ENCODE results near the gene BRIX1. TPM values are rescaled to one million over a fixed set of nuclear protein-coding genes. Genes with fewer than 3 reads are reported as not detected.

Gene BRIX1
- total and polyA plus RNA-seq, 12 donors = 10.6 to 55.3 (median 20.1) TPM

DNA sequence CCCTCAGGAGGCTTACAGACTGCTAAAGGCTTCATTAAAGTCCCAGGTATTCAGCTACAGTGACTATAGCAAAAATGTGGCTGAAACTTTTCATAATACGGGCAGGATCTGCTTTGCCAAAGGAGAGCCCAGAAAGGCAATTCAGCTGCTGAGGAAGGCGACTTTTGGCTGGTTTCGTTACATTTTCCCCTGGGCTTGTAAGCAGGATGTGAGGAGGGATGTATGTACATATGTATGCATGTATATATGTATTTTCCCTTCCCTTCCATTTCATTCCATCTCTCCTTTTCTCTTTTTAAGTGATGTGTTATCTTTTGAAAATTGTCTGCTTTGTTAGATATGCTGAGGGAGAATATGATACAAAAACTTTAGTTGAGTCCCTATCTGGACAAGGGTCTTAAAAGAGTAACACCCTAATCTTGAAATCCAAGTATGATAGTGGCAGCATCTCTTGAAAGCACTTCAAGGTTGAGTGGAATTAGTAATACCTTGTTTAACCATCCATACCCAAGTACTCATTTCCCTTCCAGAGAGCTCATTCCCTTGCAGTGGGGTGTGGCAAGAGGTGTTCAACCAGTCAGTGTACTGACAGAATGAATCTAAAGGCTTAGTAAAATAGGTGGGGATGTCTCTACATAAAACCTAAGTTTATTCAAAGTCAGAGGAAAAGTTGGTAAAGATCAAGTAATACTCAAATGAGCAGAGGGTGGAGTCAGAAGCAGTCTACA is 29.0 kb upstream of the BRIX1 start:
- Histone ChIP-seq H3K27me3 (no peaks in the 10 kb centered on the region), H3K4me1 (replicated peaks in 1 of 2) (peaks cover 3 to 12% of the 10 kb centered on the region in 2 donors), H3K4me3 (no peak overlapping the region), H3K36me3 (replicated peaks in 1 of 2) (no peaks in the 10 kb centered on the region), H3K27ac (no peak overlapping the region), H3K9me3 (replicated peaks in 1 of 3) (no peaks in the 10 kb centered on the region)
- intact Hi-C loops (cut with DNase I) = no loop called here
- no peak for TF ChIP-seq POLR2A (IDR thresholded peaks at IDR 0.05)
- 88 to 93% (median 92%) methylated on average over 3 of the region's 3 CpGs for WGBS, 4 donors
- DNase-seq = no peak

DNA sequence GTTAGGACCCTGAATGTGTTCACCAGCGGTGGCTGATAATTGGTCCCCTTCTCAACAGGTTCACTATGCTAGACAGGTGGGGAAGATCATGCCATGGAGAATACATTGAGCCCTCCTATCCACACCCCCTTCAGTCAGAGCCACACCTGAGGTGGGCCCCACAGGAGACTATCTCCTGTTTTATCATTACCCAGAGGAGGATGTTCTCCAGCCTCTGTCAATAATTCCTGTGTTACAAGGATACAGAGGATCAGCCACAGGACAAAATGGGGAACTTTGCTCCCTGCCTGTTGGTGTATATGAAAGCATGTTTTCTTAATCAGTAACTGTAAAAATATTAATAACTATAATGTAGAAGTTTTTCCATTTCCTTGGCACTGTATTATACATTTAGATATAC is 26.1 kb upstream of the BRIX1 start:
- no peak for DNase-seq

DNA sequence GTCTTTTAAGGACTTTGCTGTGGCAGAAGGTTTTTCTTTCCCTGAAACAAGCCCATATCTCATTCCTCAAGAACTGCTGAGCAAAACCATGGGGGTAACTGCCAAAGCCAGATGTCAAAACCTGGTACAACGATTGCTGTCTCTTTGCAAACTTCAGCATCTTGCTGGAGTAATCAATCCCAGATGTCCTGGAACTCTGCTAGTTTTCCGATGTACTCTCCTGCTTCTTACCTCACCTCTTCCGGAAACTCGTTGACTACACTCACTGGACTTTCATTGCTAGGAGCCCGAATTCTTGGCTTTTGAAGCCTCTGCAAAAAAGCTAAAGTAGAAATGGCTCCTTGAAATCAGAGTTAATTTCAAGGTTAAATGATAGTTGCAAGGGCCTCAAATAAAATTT is 23.5 kb upstream of the BRIX1 start:
- Histone ChIP-seq H3K9me3 (replicated peaks in 1 of 3) (no peaks in the 10 kb centered on the region), H3K4me1 (replicated peaks in 1 of 2) (peaks cover 7 to 12% of the 10 kb centered on the region in 2 donors), H3K36me3 (replicated peaks in 1 of 2) (no peaks in the 10 kb centered on the region), H3K4me3 (no peak overlapping the region), H3K27me3 (no peaks in the 10 kb centered on the region), H3K27ac (no peak overlapping the region)
- DNase-seq = no peak
- TF ChIP-seq, protein P1, sequence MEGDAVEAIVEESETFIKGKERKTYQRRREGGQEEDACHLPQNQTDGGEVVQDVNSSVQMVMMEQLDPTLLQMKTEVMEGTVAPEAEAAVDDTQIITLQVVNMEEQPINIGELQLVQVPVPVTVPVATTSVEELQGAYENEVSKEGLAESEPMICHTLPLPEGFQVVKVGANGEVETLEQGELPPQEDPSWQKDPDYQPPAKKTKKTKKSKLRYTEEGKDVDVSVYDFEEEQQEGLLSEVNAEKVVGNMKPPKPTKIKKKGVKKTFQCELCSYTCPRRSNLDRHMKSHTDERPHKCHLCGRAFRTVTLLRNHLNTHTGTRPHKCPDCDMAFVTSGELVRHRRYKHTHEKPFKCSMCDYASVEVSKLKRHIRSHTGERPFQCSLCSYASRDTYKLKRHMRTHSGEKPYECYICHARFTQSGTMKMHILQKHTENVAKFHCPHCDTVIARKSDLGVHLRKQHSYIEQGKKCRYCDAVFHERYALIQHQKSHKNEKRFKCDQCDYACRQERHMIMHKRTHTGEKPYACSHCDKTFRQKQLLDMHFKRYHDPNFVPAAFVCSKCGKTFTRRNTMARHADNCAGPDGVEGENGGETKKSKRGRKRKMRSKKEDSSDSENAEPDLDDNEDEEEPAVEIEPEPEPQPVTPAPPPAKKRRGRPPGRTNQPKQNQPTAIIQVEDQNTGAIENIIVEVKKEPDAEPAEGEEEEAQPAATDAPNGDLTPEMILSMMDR (IDR thresholded peaks at IDR 0.05) = no peak
- no peak for TF ChIP-seq POLR2A (IDR thresholded peaks at IDR 0.05)
- intact Hi-C loops (cut with DNase I) = loop anchor here (10.0 kb wide), 1 partner anchor 407 kb away; no protein-coding TSS in a partner anchor
- 62 to 67% (median 66%) methylated on average over 5 of the region's 5 CpGs for WGBS, 4 donors

More for the DNA sequence above, 26.1 kb upstream of the BRIX1 start:
- TF ChIP-seq, protein P1 (IDR thresholded peaks at IDR 0.05) = no peak
- TF ChIP-seq POLR2A (IDR thresholded peaks at IDR 0.05) = no peak
- H3K27me3 ChIP-seq = no peaks in the 10 kb centered on the region
- intact Hi-C loops (cut with DNase I) = no loop called here
- no peaks in the 10 kb centered on the region for H3K9me3 ChIP-seq (replicated peaks in 1 of 3)
- peaks cover 11 to 12% of the 10 kb centered on the region in 2 donors for H3K4me1 ChIP-seq (replicated peaks in 1 of 2)
- WGBS, 4 donors = 52 to 73% (median 62%) methylated on average over 1 of the region's 1 CpG; no CpG with 5 or more reads in 1 of the 4 donors
- H3K27ac ChIP-seq = peak overlapping the region in 4 of 5 donors; percentile 46 to 68 (median 58)
- H3K4me3 ChIP-seq = no peak overlapping the region
- no peaks in the 10 kb centered on the region for H3K36me3 ChIP-seq (replicated peaks in 1 of 2)

DNA sequence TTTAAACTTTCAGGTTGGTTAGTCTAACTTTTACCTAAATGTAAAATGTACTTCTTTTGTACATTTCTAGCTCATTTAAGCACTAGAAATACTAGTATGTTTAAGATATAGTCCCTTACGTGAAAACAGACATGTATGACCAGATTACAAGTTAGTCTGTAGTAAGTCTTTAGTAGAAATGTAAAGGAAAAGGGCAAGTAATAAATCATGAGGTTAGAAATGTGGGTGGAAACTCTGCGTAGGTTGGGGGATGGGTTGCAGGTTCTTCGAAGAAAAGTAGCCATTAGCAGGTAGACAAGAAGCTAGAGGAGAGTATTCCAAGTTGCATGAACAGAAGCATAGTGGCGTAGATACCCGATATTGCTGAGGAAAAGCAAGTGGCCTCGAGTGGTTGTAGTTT is 23.1 kb upstream of the BRIX1 start:
- WGBS, 4 donors = 92 to 93% (median 92%) methylated on average over 6 of the region's 6 CpGs

More for the DNA sequence above, 23.1 kb upstream of the BRIX1 start:
- no peak for TF ChIP-seq POLR2A (IDR thresholded peaks at IDR 0.05)
- TF ChIP-seq, protein P1 (IDR thresholded peaks at IDR 0.05) = no peak
- Histone ChIP-seq H3K27ac (no peak overlapping the region), H3K27me3 (no peaks in the 10 kb centered on the region), H3K9me3 (replicated peaks in 1 of 3) (no peaks in the 10 kb centered on the region), H3K4me3 (no peak overlapping the region), H3K36me3 (replicated peaks in 1 of 2) (no peaks in the 10 kb centered on the region), H3K4me1 (replicated peaks in 1 of 2) (peaks cover 7 to 12% of the 10 kb centered on the region in 2 donors)
- intact Hi-C loops (cut with DNase I) = loop anchor here (10.0 kb wide), 1 partner anchor 408 kb away; no protein-coding TSS in a partner anchor
- DNase-seq = no peak
